ENCODE measurements around the gene RSPH9. TPM values are rescaled to one million over a fixed set of nuclear protein-coding genes. Genes with fewer than 3 reads are reported as not detected.

RSPH9 gene
- total RNA-seq, 1 experiment from 2014 or later = 0.28 TPM

GRCh38 chr6:43677759-43678158 is 32.9 kb downstream of the RSPH9 start:
- peaks cover 10% of the 10 kb centered on the region for H3K36me3 ChIP-seq (ENCODE audit: control insufficient read depth, insufficient read depth, low read length)
- ChIA-PET POLR2A (no interaction called here), CTCF (no interaction called here)
- no peaks in the 10 kb centered on the region for H3K27me3 ChIP-seq (ENCODE audit: control insufficient read depth, insufficient read depth, low read length)
- TF ChIP-seq, protein P1, sequence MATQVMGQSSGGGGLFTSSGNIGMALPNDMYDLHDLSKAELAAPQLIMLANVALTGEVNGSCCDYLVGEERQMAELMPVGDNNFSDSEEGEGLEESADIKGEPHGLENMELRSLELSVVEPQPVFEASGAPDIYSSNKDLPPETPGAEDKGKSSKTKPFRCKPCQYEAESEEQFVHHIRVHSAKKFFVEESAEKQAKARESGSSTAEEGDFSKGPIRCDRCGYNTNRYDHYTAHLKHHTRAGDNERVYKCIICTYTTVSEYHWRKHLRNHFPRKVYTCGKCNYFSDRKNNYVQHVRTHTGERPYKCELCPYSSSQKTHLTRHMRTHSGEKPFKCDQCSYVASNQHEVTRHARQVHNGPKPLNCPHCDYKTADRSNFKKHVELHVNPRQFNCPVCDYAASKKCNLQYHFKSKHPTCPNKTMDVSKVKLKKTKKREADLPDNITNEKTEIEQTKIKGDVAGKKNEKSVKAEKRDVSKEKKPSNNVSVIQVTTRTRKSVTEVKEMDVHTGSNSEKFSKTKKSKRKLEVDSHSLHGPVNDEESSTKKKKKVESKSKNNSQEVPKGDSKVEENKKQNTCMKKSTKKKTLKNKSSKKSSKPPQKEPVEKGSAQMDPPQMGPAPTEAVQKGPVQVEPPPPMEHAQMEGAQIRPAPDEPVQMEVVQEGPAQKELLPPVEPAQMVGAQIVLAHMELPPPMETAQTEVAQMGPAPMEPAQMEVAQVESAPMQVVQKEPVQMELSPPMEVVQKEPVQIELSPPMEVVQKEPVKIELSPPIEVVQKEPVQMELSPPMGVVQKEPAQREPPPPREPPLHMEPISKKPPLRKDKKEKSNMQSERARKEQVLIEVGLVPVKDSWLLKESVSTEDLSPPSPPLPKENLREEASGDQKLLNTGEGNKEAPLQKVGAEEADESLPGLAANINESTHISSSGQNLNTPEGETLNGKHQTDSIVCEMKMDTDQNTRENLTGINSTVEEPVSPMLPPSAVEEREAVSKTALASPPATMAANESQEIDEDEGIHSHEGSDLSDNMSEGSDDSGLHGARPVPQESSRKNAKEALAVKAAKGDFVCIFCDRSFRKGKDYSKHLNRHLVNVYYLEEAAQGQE (IDR thresholded peaks at IDR 0.05; ENCODE audit: insufficient read depth in 1 of 2, low read depth in 2 of 2, low read length in 1 of 2) = no peak
- TF ChIP-seq TCF7L2 (IDR thresholded peaks at IDR 0.05; ENCODE audit: low read depth, low read length) (no peak), CTCF (IDR thresholded peaks at IDR 0.05) (no peak), POLR2AphosphoS5 (IDR thresholded peaks at IDR 0.05; ENCODE audit: low read depth, low read length) (no peak), SIN3A (IDR thresholded peaks at IDR 0.05; ENCODE audit: borderline replicate concordance, insufficient read depth, low read depth, low read length) (no peak)
- H3K27ac ChIP-seq (ENCODE audit: low read length) = no peak overlapping the region
- ATAC-seq (no peak), DNase-seq (ENCODE audit: low read depth, low spot score) (no peak)
- intact Hi-C loops (cut with micrococcal nuclease; ENCODE audit: unreplicated experiment) (no loop called here), in situ Hi-C loops (cut with HindIII; ENCODE audit: low pct_unique_long_range_greater_than_20kb, low sequenced_read_pairs) (no loop called here)
- BruUV-seq (replicated peaks) = no TSS peak
- H3K4me3 ChIP-seq (ENCODE audit: low read depth in 2 of 2, low read length in 2 of 2) = no peak overlapping the region
- no peaks in the 10 kb centered on the region for H3K4me1 ChIP-seq (ENCODE audit: control insufficient read depth, insufficient read depth, low read length)
- H3K9me3 ChIP-seq (ENCODE audit: control insufficient read depth, insufficient read depth, low read depth, low read length) = no peaks in the 10 kb centered on the region

GRCh38 chr6:43678341-43678740 is 33.5 kb downstream of the RSPH9 start:
- no peaks in the 10 kb centered on the region for H3K9me3 ChIP-seq (ENCODE audit: control insufficient read depth, insufficient read depth, low read depth, low read length)
- DNase-seq (ENCODE audit: low read depth, low spot score) (no peak), ATAC-seq (no peak)
- ChIA-PET POLR2A (no interaction called here), CTCF (no interaction called here)
- peaks cover 10% of the 10 kb centered on the region for H3K36me3 ChIP-seq (ENCODE audit: control insufficient read depth, insufficient read depth, low read length)
- intact Hi-C loops (cut with micrococcal nuclease; ENCODE audit: unreplicated experiment) = no loop called here
- no peak overlapping the region for H3K4me3 ChIP-seq (ENCODE audit: low read depth in 2 of 2, low read length in 2 of 2)
- BruUV-seq (replicated peaks) = no TSS peak
- in situ Hi-C loops (cut with HindIII; ENCODE audit: low pct_unique_long_range_greater_than_20kb, low sequenced_read_pairs) = no loop called here
- no peaks in the 10 kb centered on the region for H3K27me3 ChIP-seq (ENCODE audit: control insufficient read depth, insufficient read depth, low read length)
- no peak for TF ChIP-seq CTCF (IDR thresholded peaks at IDR 0.05)
- H3K27ac ChIP-seq (ENCODE audit: low read length) = no peak overlapping the region
- no peaks in the 10 kb centered on the region for H3K4me1 ChIP-seq (ENCODE audit: control insufficient read depth, insufficient read depth, low read length)

- no peak for ATAC-seq
- TF ChIP-seq POLR2AphosphoS5 (IDR thresholded peaks at IDR 0.05; ENCODE audit: low read depth, low read length) = no peak
- TF ChIP-seq CTCF (IDR thresholded peaks at IDR 0.05) = no peak
- TF ChIP-seq SIN3A (IDR thresholded peaks at IDR 0.05; ENCODE audit: borderline replicate concordance, insufficient read depth, low read depth, low read length) = no peak
- Histone ChIP-seq H3K4me3 (ENCODE audit: low read depth in 2 of 2, low read length in 2 of 2) (no peak overlapping the region), H3K27ac (ENCODE audit: low read length) (no peak overlapping the region), H3K27me3 (ENCODE audit: control insufficient read depth, insufficient read depth, low read length) (no peaks in the 10 kb centered on the region), H3K9me3 (ENCODE audit: control insufficient read depth, insufficient read depth, low read depth, low read length) (no peaks in the 10 kb centered on the region), H3K36me3 (ENCODE audit: control insufficient read depth, insufficient read depth, low read length) (peaks cover 10% of the 10 kb centered on the region), H3K4me1 (ENCODE audit: control insufficient read depth, insufficient read depth, low read length) (peaks cover 4% of the 10 kb centered on the region)
- ChIA-PET CTCF (no interaction called here), POLR2A (no interaction called here)
- DNase-seq (ENCODE audit: low read depth, low spot score) = no peak
- BruUV-seq (replicated peaks) = no TSS peak
- intact Hi-C loops (cut with micrococcal nuclease; ENCODE audit: unreplicated experiment) = no loop called here
- in situ Hi-C loops (cut with HindIII; ENCODE audit: low pct_unique_long_range_greater_than_20kb, low sequenced_read_pairs) = no loop called here
Measured at GRCh38 chr6:43679057-43679456, 34.2 kb downstream of the RSPH9 start.
